Lower leg skin (tissue), 4 donors: ENCODE measurements around the gene NRXN2. TPM values are rescaled to one million over a fixed set of nuclear protein-coding genes. Genes with fewer than 3 reads are reported as not detected.

Experiments used
- DNase-seq, 2 donors: peaks; one replicate each; pipeline ENCODE4 v3.0.0-alpha.2; 2019; ENCODE audit warnings: low spot score in 2 of 2
- H3K4me3 ChIP-seq: fragments of 200-600 bp; sonication (generic); 2 replicates; pipeline ENCODE4 v1.5.1; 2017; ENCODE audit warnings: mild to moderate bottlenecking, low read depth; ENCODE audit not compliant: poor library complexity, severe bottlenecking
- CTCF ChIP-seq, 3 donors: fragments of 450-650 bp; IDR thresholded peaks; one replicate each; pipeline ENCODE4 v1.5.1; 2016; ENCODE audit warnings: antibody characterized with exemption in 3 of 3, mild to moderate bottlenecking in 3 of 3, moderate library complexity in 2 of 3
- POLR2A ChIP-seq, 2 donors: fragments of 450-650 bp; IDR thresholded peaks; one replicate each; pipeline ENCODE4 v1.6.1; 2016 to 2017; ENCODE audit warnings: antibody characterized with exemption in 2 of 2, mild to moderate bottlenecking in 1 of 2, moderate library complexity in 1 of 2
- WGBS, 2 donors: methylation state at CpG; one replicate each; pipeline ENCODE4 v1.1.5; 2018; 5-methylcytosine and 5-hydroxymethylcytosine counted together
- intact Hi-C: fragments of 100-400 bp; cut with DNase I; formaldehyde crosslinking; loops from one replicate; pipeline ENCODE4 v1.15.0; 2023; ENCODE audit warnings: low total_unique reads
- total RNA-seq, 4 donors: library from RNA; depleted of rRNA; stranded (reverse); fragments of >200 nt; gene quantifications; one replicate each; pipeline ENCODE4 v1.1.0, GENCODE V29; 2016

The NRXN2 gene
- total RNA-seq, 4 donors from 2014 or later: 0.27 to 7.0 (median 1.1) TPM; not detected in 1

- intact Hi-C loops: no loop called here
- DNase-seq: no peak
- TF ChIP-seq CTCF (IDR thresholded peaks at IDR 0.05): no peak
- TF ChIP-seq POLR2A (IDR thresholded peaks at IDR 0.05): no peak
- no peak overlapping the region for H3K4me3 ChIP-seq
- whole genome bisulfite sequencing, 2 donors: 88 to 90% methylated on average over 10 of the region's 10 CpGs
Measured at GRCh38 chr11:64632654-64633053, 90.3 kb downstream of the NRXN2 start.

GRCh38 chr11:64632237-64632636, 90.8 kb downstream of the NRXN2 start:
- 82 to 84% methylated on average over 6 of the region's 6 CpGs for WGBS, 2 donors
- intact Hi-C loops: no loop called here
- TF ChIP-seq POLR2A (IDR thresholded peaks at IDR 0.05) (no peak), CTCF (IDR thresholded peaks at IDR 0.05) (no peak)
- no peak for DNase-seq
- H3K4me3 ChIP-seq: no peak overlapping the region

- DNase-seq: no peak
- no peak for TF ChIP-seq CTCF (IDR thresholded peaks at IDR 0.05)
- 81 to 90% methylated on average over 4 of the region's 4 CpGs for WGBS, 2 donors
- no peak overlapping the region for H3K4me3 ChIP-seq
- intact Hi-C loops: no loop called here
Measured at GRCh38 chr11:64631675-64632074, 91.3 kb downstream of the NRXN2 start.

- WGBS, 2 donors: 39% methylated on average over 53 to 56 of the region's 56 CpGs
- no peak for DNase-seq
- H3K4me3 ChIP-seq: no peak overlapping the region
- TF ChIP-seq POLR2A (IDR thresholded peaks at IDR 0.05): no peak
- TF ChIP-seq CTCF (IDR thresholded peaks at IDR 0.05): no peak
- intact Hi-C loops: no loop called here
Measured at GRCh38 chr11:64629796-64630562, 93.0 kb downstream of the NRXN2 start.

- WGBS, 2 donors: 82 to 93% methylated on average over 6 of the region's 6 CpGs
- no peak overlapping the region for H3K4me3 ChIP-seq
- intact Hi-C loops: no loop called here
- no peak for TF ChIP-seq CTCF (IDR thresholded peaks at IDR 0.05)
- no peak for DNase-seq
Measured at GRCh38 chr11:64629103-64629502, 93.9 kb downstream of the NRXN2 start.

GRCh38 chr11:64628596-64628995, 94.4 kb downstream of the NRXN2 start:
- DNase-seq: no peak
- intact Hi-C loops: no loop called here
- WGBS, 2 donors: 88% methylated on average over 2 of the region's 2 CpGs
- no peak for TF ChIP-seq CTCF (IDR thresholded peaks at IDR 0.05)
- no peak for TF ChIP-seq POLR2A (IDR thresholded peaks at IDR 0.05)
- H3K4me3 ChIP-seq: no peak overlapping the region
